ENCODE data around the gene SCYGR8.
"Not testable (repeated sequence)": the region's sequence is repeated elsewhere in the genome, so short reads cannot be mapped to it uniquely, and the experiment has no call there.

The SCYGR8 gene, protein sequence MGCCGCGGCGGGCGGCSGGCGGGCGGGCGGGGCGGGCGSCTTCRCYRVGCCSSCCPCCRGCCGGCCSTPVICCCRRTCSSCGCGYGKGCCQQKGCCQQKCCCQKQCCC

GRCh38 chr2:227745594-227745993, at the start of gene SCYGR8:
TSS of gene SCYGR8 (plus strand) at chr2:227745894. CDS start at chr2:227745894, 0 bp downstream.
- DNase-seq, result no peak

DNA sequence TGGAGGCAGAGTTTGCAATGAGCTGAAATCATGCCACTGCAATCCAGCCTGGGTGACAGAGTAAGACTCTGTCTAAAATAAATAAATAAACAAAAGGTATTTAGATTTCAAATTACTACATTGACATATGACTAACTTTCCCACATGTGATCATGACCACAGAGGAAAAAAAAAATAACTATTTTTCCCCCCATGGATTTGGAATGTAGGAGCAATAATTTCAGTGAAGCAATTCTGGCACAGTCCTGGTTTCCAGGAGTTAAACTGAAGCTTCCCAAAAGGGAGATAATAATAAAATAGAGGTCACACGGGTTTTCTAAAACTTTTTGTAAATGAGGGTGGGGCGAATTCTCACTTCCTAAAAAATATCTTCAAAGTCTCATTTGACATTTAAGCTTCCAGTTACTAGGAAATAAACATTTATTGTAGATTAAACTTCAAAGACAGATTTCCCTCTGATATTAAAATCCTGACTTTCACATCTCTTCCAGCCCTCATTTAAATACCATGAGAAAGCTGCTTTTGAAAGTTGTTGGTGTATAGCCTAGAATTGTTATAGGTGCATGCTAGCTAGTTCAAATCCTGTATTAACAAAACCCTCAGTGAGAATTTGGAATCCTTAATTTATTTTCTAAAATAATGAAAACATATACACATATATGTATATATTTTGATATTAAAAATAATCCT, 48.6 kb upstream of the SCYGR8 start:
- DNase-seq, result peak in 1 of 3 donors; percentile 11

GRCh38 chr2:227701556-227701955, 44.1 kb upstream of the SCYGR8 start:
- DNase-seq, result no peak

DNA sequence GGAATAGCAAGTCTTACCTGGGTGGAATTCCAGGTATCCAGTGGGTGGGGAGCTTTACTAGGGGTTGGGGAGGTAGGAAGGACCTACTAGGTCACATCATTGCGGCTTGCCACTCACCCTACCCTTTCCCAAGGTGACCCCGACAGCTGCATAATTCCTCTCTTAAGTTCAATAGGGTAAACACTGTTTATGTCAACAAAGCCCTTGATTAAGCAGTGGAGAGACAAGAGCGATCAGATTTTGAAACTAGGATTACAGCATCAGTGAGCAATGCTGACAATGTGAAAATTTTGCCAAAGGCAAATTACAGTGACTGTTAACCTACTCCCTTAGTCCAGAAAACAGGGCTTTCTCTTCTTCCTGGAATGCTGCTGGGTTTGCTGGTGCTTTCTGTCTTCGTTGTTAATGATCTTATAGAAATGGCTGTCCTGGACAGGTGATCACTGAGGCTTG, 42.4 kb upstream of the SCYGR8 start:
- DNase-seq, result no peak

DNA sequence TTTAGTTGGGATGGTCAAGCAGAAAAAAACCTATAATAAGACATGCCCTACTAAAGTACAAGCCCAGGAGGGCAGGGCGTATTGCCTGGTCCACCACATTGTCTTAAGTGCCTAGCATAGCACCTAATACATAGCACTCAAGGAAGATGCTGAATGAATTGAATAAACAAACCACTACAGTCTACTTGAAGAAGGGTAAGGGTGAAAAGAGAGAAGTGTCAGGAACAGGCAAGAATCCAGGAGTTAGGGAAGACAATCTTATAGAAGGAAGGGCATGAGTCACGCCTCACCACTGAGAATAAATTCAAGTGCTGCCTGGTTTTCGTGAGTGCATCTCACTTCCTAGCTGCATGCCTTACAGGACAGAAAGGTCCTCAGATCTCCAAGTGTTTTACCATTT, 41.7 kb upstream of the SCYGR8 start:
- no peak for DNase-seq

GRCh38 chr2:227706859-227707258, 38.8 kb upstream of the SCYGR8 start:
- no peak for DNase-seq

GRCh38 chr2:227707390-227707789, 38.3 kb upstream of the SCYGR8 start:
- DNase-seq, result no peak

GRCh38 chr2:227710986-227711385, 34.7 kb upstream of the SCYGR8 start:
- DNase-seq, result no peak

DNA sequence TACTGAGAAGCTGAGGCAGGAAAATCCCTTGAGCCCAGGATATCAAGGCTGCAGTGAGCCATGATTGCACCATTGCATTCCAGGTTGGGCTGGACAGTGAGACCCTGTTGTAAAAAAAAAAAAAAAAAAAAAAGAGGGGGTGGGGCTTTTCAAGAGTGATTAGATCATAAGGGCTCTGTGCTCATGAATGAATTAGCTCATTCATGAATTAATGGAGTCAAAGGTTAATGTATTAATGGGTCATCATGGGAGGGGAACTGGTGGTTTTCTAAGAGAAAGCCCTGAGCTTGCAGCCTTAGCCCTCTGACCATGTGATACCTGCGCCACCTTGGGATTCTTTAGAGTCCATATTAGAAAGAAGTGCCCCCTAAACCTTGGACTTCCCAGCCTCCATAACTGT, 32.4 kb upstream of the SCYGR8 start:
- DNase-seq, result peak in 1 of 3 donors; percentile 2

- no peak for DNase-seq
Measured at GRCh38 chr2:227716501-227716900, 29.2 kb upstream of the SCYGR8 start.

- DNase-seq, result peak; percentile 13 to 44 (median 20)
Measured at GRCh38 chr2:227717687-227718567, 27.8 kb upstream of the SCYGR8 start, which contains the start of gene SLC19A3. TSS of gene SLC19A3 (minus strand) at chr2:227718028. CDS start at chr2:227702318, 15,710 bp downstream.

DNA sequence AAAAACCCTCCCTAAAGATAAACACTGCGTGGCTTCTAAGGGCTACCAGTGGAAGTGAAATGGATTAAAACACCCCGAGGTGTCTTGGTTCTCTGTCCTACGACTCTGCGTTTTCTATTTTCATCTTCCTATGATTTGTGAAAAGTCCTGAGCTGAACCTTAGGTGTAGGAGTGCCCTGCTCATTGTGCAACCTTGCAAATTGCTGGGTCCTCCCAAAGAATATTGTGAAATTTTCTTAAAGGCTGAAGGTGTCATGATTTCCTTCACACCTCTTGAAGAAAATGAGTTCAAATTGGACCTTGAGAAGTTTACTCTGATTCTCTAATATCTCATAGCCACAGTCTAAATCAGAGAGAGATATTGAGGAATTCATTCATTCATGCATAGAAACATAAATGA, 26.1 kb upstream of the SCYGR8 start:
- no peak for DNase-seq

DNA sequence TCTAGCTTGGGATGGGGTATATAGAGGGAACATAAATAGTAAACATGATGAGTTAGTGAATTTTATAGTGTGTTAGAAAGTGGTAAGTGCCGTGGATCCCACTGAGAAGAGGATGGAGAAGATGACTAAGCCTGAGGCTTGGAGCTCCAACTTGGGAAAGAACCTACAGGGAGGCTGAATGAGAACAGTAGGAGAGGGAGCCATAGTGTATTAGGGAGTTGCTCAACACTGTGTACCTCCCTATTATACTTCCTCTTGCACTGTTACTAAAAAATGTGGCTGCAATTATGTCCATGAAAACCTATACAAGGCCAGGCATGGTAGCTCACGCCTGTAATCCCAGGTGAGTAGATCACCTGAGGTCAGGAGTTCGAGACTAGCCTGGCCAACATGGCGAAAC, 25.0 kb upstream of the SCYGR8 start:
- DNase-seq, result peak; percentile 22 to 23 (median 22)

GRCh38 chr2:227722821-227723220, 22.9 kb upstream of the SCYGR8 start:
- DNase-seq, result not testable (repeated sequence)

- DNase-seq, result no peak
Measured at GRCh38 chr2:227724394-227725039, 21.2 kb upstream of the SCYGR8 start, which contains the start of gene SCYGR6. TSS of gene SCYGR6 (minus strand) at chr2:227724757. CDS start at chr2:227724757, 0 bp downstream.

DNA sequence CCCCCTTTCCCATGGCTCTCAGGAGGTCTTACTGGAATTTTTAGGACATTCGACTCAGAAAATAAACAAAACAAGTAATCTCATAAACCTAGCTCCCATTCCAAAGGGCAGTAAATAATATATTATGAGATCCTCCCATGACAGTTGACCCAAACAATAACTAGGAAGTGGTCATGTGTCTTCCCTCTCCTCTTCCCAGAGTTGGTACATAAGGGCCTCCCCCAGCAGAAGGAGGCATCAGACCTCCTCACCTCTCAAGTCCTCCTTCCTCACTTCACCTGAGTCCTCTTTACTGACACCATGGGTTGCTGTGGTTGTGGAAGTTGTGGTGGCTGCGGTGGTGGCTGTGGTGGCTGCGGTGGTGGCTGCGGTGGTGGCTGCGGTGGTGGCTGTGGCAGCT, 17.7 kb upstream of the SCYGR8 start, which contains the start of gene SCYGR7:
TSS of gene SCYGR7 (plus strand) at position 301 of the 400 bp plus-strand sequence. CDS start at position 301, 0 bp downstream.
- DNase-seq, result no peak

DNA sequence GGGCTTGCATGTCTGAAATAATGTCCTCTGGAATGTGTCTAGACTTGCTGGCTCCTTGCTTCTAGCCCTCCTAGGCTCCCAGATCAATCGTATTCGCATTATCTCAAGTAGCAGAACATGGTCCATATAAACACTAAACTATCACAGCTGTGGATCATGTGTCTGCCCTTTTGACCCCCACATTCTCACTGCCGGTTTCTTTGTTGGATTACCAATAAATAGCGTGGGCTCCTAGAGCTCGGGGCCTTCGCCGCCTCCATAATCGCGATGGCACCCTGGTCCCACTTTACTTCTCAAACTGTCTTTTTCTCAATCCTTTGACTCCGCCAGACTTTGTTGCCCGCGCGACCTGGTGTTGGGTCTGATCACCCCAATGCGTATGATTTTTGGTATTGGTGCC, 6.3 kb upstream of the SCYGR8 start:
- no peak for DNase-seq

- DNase-seq, result peak in 2 of 3 donors; percentile 8 to 18
Measured at GRCh38 chr2:227740705-227741104, 5.0 kb upstream of the SCYGR8 start.

- DNase-seq, result peak in 2 of 3 donors; percentile 11 to 23
Measured at GRCh38 chr2:227748079-227748478, 2.4 kb downstream of the SCYGR8 start.

DNA sequence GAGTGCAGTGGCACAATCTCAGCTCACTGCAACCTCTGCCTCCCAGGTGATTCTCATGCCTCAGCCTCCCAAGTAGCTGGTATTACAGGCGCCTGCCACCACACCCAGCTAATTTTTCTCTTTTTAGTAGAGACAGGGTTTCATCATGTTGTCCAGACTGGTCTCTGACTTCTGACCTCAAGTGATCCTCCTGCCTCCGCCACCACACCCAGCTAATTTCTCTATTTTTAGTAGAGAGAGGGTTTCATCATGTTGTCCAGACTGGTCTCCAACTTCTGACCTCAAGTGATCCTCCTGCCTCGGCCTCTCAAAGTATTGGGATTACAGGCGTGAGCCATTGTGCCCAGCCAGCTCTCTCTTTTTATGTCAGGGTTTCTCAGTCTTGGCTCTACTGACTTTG, 10.6 kb downstream of the SCYGR8 start:
- not testable (repeated sequence) for DNase-seq

- no peak for DNase-seq
Measured at GRCh38 chr2:227759411-227760118, 13.9 kb downstream of the SCYGR8 start.

Measured in suppressor macrophage treated with lipopolysaccharide for 1 hour (primary cell).